ENCODE data around the gene ZFP91. TPM values are rescaled to one million over a fixed set of nuclear protein-coding genes. Genes with fewer than 3 reads are reported as not detected.

Gene ZFP91
- total and polyA plus RNA-seq, 9 of the 15 experiments (the other 6 are each of a cell fraction or from before 2014, with no cell fraction given) = 17.6 to 58.3 (median 34.0) TPM

- peak; percentile 40 for TF ChIP-seq ETS2 (tag; IDR thresholded peaks at IDR 0.05; ENCODE audit: borderline replicate concordance, poor library complexity, severe bottlenecking)
- no peak for TF ChIP-seq HINFP (tag; conservative IDR thresholded peaks at IDR 0.05; ENCODE audit: low read depth)
- 0 out of 2 replicates have a peak, but pooled peaks have one; percentile 69 for TF ChIP-seq SRSF1 (IDR thresholded peaks at IDR 0.05; ENCODE audit: low read depth, low read length)
- TF ChIP-seq POLR2B (IDR thresholded peaks at IDR 0.05; ENCODE audit: low read depth, partially characterized antibody) = peak; percentile 80
- peak; percentile 83 for TF ChIP-seq KDM5B (IDR thresholded peaks at IDR 0.05; ENCODE audit: insufficient replicate concordance, low read depth, low read length)
- TF ChIP-seq DIDO1 (tag; IDR thresholded peaks at IDR 0.05; ENCODE audit: low read depth) = peak; percentile 92
- no peak for TF ChIP-seq U2AF2 (optimal IDR thresholded peaks at IDR 0.05; ENCODE audit: low read depth, low read length)
- TF ChIP-seq ZNF766 (CRISPR knock-in tag; conservative IDR thresholded peaks at IDR 0.05) = no peak
- TF ChIP-seq ZBTB17 (CRISPR knock-in tag; IDR thresholded peaks at IDR 0.05) = peak; percentile 57
- peak; percentile 51; the same call in 1 of the 2 replicates for TF ChIP-seq FOXP1 (CRISPR knock-in tag; IDR thresholded peaks at IDR 0.05)
- peak; percentile 98 for TF ChIP-seq USF2 (CRISPR knock-in tag; IDR thresholded peaks at IDR 0.05)
- no peak for TF ChIP-seq ZC3H11A (IDR thresholded peaks at IDR 0.05; ENCODE audit: low read depth, low read length)
- TF ChIP-seq THRA (IDR thresholded peaks at IDR 0.05) = no peak
- TF ChIP-seq ARID3A (IDR thresholded peaks at IDR 0.05; ENCODE audit: borderline replicate concordance, low read depth, low read length) = no peak; the same call in 1 of the 2 replicates
- TF ChIP-seq JUN (IDR thresholded peaks at IDR 0.05; ENCODE audit: borderline replicate concordance, low read depth, low read length) = 0 out of 2 replicates have a peak, but pooled peaks have one; percentile 1
- TF ChIP-seq JUN (CRISPR knock-in tag; IDR thresholded peaks at IDR 0.05; ENCODE audit: borderline replicate concordance) = peak; percentile 89; the same call in 1 of the 2 replicates
- peak; percentile 87 for TF ChIP-seq GMEB1 (CRISPR knock-in tag; IDR thresholded peaks at IDR 0.05)
- no peak for TF ChIP-seq NCOA6 (IDR thresholded peaks at IDR 0.05)
- 0 out of 2 replicates have a peak, but pooled peaks have one; percentile 34 for TF ChIP-seq ZSCAN29 (IDR thresholded peaks at IDR 0.05)
- TF ChIP-seq CHD2 (IDR thresholded peaks at IDR 0.05; ENCODE audit: low read depth, low read length) = peak; percentile 12; the same call in 1 of the 2 replicates
These were observed 598 bp downstream of the ZFP91 start (continued) for GRCh38 chr11:58579192-58580129.

Data from K562 (cell line).